ENCODE results near the gene GALNT2. TPM values are rescaled to one million over a fixed set of nuclear protein-coding genes. Genes with fewer than 3 reads are reported as not detected.

Gene GALNT2
- total and polyA plus RNA-seq, 2 of the 4 experiments (the other 2 are of a cell fraction), result 50.4 to 189 TPM

GRCh38 chr1:230113235-230113592, 46.2 kb downstream of the GALNT2 start:
- WGBS, 2 experiments (ENCODE audit: extremely low coverage in 2 of 2, insufficient read length in 1 of 2), result 17% methylated on average over 1 of the region's 4 CpGs; no CpG with 5 or more reads in 1 of the 2 experiments
- Histone ChIP-seq H2BK5ac (ENCODE audit: low read depth, low read length, poor library complexity, severe bottlenecking) (peak overlapping the region; percentile 43), H3K9me1 (ENCODE audit: insufficient read depth, low read length) (peaks cover 27% of the 10 kb centered on the region), H4K20me1 (ENCODE audit: insufficient read depth, low read length) (peaks cover 45% of the 10 kb centered on the region), H3K18ac (ENCODE audit: low read depth, low read length) (peak overlapping the region; percentile 12), H3K27ac (ENCODE audit: insufficient read depth, low read length) (peak overlapping the region; percentile 53), H3K27me3 (ENCODE audit: control insufficient read depth, insufficient read depth, low read length) (no peaks in the 10 kb centered on the region), H4K91ac (ENCODE audit: insufficient read depth, low read depth, low read length) (peak overlapping the region; percentile 84; the same call in 1 of the 2 replicates), H3K4me1 (ENCODE audit: control insufficient read depth, insufficient read depth, low read length) (peaks cover 25% of the 10 kb centered on the region), H3K4ac (ENCODE audit: low read depth, low read length) (peak overlapping the region; percentile 42), H2AK9ac (replicated peaks; ENCODE audit: low read depth, low read length, poor library complexity) (peak overlapping the region; percentile 31), H3K79me1 (ENCODE audit: low read depth in 1 of 2, low read length in 2 of 2) (peaks cover 54 to 85% of the 10 kb centered on the region in 2 experiments), H4K8ac (ENCODE audit: low read depth in 2 of 2, low read length in 2 of 2) (0 out of 4 replicates have a peak overlapping the region, but pooled peaks of 1 of the 2 experiments have one; percentile 36), H3K4me2 (ENCODE audit: low read depth, low read length) (peak overlapping the region; percentile 47), H3K4me3 (ENCODE audit: insufficient read depth, low read depth, low read length) (no peak overlapping the region), H2AFZ (replicated peaks; ENCODE audit: low read length, poor library complexity) (no peak overlapping the region), H3K56ac (ENCODE audit: extremely low read depth, insufficient read depth, low read length) (no peak overlapping the region), H2BK15ac (ENCODE audit: low read depth, low read length) (0 out of 3 replicates have a peak overlapping the region, but pooled peaks have one; percentile 13), H3K14ac (replicated peaks; ENCODE audit: low read depth, low read length) (peak overlapping the region; percentile 47), H3K36me3 (ENCODE audit: control insufficient read depth, insufficient read depth, low read length) (peaks cover 1% of the 10 kb centered on the region; the same call in 1 of the 2 replicates), H3K9me3 (ENCODE audit: control insufficient read depth, insufficient read depth, low read length) (no peaks in the 10 kb centered on the region), H3K23ac (ENCODE audit: low read depth, low read length) (peak overlapping the region; percentile 78; the same call in 1 of the 2 replicates), H3K9ac (ENCODE audit: low read depth, low read length) (no peak overlapping the region), H2BK120ac (ENCODE audit: low read depth, low read length) (peak overlapping the region; percentile 37; the same call in 1 of the 2 replicates), H2BK20ac (ENCODE audit: low read depth, low read length) (no peak overlapping the region), H4K5ac (ENCODE audit: low read depth, low read length) (0 out of 2 replicates have a peak overlapping the region, but pooled peaks have one; percentile 6), H2AK5ac (ENCODE audit: low read depth, low read length) (peak overlapping the region; percentile 69)
- ChIA-PET CTCF (no interaction called here), POLR2A (ENCODE audit: unreplicated experiment) (no interaction called here)
- no peak for DNase-seq
- TF ChIP-seq CTCF (conservative IDR thresholded peaks at IDR 0.05; ENCODE audit: low read depth, low read length) (no peak), CHD1 (IDR thresholded peaks at IDR 0.05; ENCODE audit: low read depth, low read length) (no peak; the same call in 1 of the 2 replicates), RFX5 (IDR thresholded peaks at IDR 0.05; ENCODE audit: low read depth, low read length) (no peak), RCOR1 (IDR thresholded peaks at IDR 0.05; ENCODE audit: insufficient replicate concordance, low read length) (no peak), RAD21 (IDR thresholded peaks at IDR 0.05; ENCODE audit: low read length) (no peak), POLR2A (IDR thresholded peaks at IDR 0.05; ENCODE audit: low read depth, low read length) (no peak), CEBPB (IDR thresholded peaks at IDR 0.05; ENCODE audit: low read depth, low read length) (no peak), ELK1 (IDR thresholded peaks at IDR 0.05; ENCODE audit: borderline replicate concordance, low read depth, low read length) (no peak), FOS (IDR thresholded peaks at IDR 0.05; ENCODE audit: low read depth, low read length) (no peak), BHLHE40 (IDR thresholded peaks at IDR 0.05; ENCODE audit: low read depth, low read length) (no peak), MXI1 (IDR thresholded peaks at IDR 0.05; ENCODE audit: borderline replicate concordance, low read depth, low read length) (no peak), MAFK (IDR thresholded peaks at IDR 0.05; ENCODE audit: low read depth, low read length) (no peak), NFE2L2 (IDR thresholded peaks at IDR 0.05; ENCODE audit: low read depth, low read length) (no peak), SMC3 (IDR thresholded peaks at IDR 0.05; ENCODE audit: low read depth, low read length) (no peak), MAZ (IDR thresholded peaks at IDR 0.05; ENCODE audit: borderline replicate concordance, low read depth, low read length) (no peak)
- TF ChIP-seq, protein P1, sequence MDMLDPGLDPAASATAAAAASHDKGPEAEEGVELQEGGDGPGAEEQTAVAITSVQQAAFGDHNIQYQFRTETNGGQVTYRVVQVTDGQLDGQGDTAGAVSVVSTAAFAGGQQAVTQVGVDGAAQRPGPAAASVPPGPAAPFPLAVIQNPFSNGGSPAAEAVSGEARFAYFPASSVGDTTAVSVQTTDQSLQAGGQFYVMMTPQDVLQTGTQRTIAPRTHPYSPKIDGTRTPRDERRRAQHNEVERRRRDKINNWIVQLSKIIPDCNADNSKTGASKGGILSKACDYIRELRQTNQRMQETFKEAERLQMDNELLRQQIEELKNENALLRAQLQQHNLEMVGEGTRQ (IDR thresholded peaks at IDR 0.05; ENCODE audit: low read depth, low read length), result no peak
- BruUV-seq (replicated peaks), result no TSS peak
- in situ Hi-C loops (cut with MboI; ENCODE audit: low sequenced_read_pairs), result no loop called here
- ATAC-seq (ENCODE audit: low read depth), result no peak
- dilution Hi-C loops (cut with HindIII; ENCODE audit: low sequenced_read_pairs, unreplicated experiment), result no loop called here
- intact Hi-C loops (cut with micrococcal nuclease), result no loop called here

Measured in IMR-90 (cell line).